Chondrocyte (in vitro differentiated cells): Measurements from ENCODE around the gene L3MBTL4. TPM values are rescaled to one million over a fixed set of nuclear protein-coding genes. Genes with fewer than 3 reads are reported as not detected.

Experiments used
- DNase-seq: peaks from one replicate; pipeline ENCODE4 v3.0.0; 2021; ENCODE audit warnings: mixed read lengths, low spot score
- H3K27ac Mint-ChIP-seq: one replicate; pipeline ENCODE4 v1.8.0; 2021; ENCODE audit warnings: mild to moderate bottlenecking, moderate library complexity, mixed read lengths; ENCODE audit not compliant: unreplicated experiment
- H3K27me3 Mint-ChIP-seq: 2 replicates; pipeline ENCODE4 v1.8.0; 2021; ENCODE audit warnings: low read depth, mixed read lengths
- H3K36me3 Mint-ChIP-seq: 2 replicates; pipeline ENCODE4 v1.8.0; 2021; ENCODE audit warnings: low read depth, mixed read lengths
- H3K4me1 Mint-ChIP-seq: 2 replicates; pipeline ENCODE4 v1.8.0; 2021; ENCODE audit warnings: low read depth, mild to moderate bottlenecking, mixed read lengths
- H3K4me3 Mint-ChIP-seq: one replicate; pipeline ENCODE4 v1.8.0; 2021; ENCODE audit warnings: mild to moderate bottlenecking, moderate library complexity, mixed read lengths; ENCODE audit not compliant: unreplicated experiment
- H3K9me3 Mint-ChIP-seq: 2 replicates; pipeline ENCODE4 v1.8.0; 2021; ENCODE audit warnings: low read depth, mixed read lengths
- CTCF ChIP-seq: fragments of 200-600 bp; sonication (generic); IDR thresholded peaks from 2 replicates; pipeline ENCODE4 v1.5.0; 2021; ENCODE audit warnings: antibody characterized with exemption, mild to moderate bottlenecking, moderate library complexity
- total RNA-seq: library from RNA; stranded (reverse); gene quantifications from 3 replicates; pipeline ENCODE4 v1.2.1, GENCODE V29; 2021

L3MBTL4 gene
- total RNA-seq, 1 donor from 2014 or later: 1.0 TPM

DNA sequence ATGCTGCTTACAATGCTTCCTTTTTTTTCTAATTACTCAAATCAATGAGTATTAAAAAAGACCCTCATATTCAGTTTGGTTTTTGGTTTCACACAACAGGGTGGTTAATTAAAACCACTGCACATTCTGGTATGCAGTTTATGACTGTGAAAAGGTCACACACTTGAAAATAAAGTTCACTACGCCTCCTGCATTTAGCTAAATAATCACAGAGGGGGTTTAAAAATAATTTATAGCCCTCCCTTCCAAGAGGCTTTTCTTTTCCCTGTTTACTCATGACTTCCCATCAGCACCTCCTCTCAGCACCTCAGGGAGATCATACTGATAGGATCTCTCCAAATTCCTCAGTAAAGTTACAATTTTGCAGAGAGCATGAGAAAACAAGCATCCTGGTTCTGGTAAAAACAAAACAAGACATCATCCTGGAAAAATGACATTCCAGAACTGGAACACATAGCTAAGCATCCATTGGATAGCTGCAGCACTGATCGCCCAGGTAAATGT is 389.9 kb downstream of the L3MBTL4 start:
- H3K4me1 Mint-ChIP-seq: peaks cover 9% of the 10 kb centered on the region
- H3K27me3 Mint-ChIP-seq: no peaks in the 10 kb centered on the region
- no peak overlapping the region for H3K4me3 Mint-ChIP-seq
- no peak overlapping the region for H3K27ac Mint-ChIP-seq
- TF ChIP-seq CTCF: no peak
- peaks cover 6% of the 10 kb centered on the region for H3K9me3 Mint-ChIP-seq
- H3K36me3 Mint-ChIP-seq: peaks cover 2% of the 10 kb centered on the region
- no peak for DNase-seq

GRCh38 chr18:6023551-6023950 is 391.2 kb downstream of the L3MBTL4 start:
- H3K36me3 Mint-ChIP-seq: peaks cover 2% of the 10 kb centered on the region
- H3K27ac Mint-ChIP-seq: no peak overlapping the region
- no peak overlapping the region for H3K4me3 Mint-ChIP-seq
- no peak for DNase-seq
- H3K27me3 Mint-ChIP-seq: no peaks in the 10 kb centered on the region
- H3K4me1 Mint-ChIP-seq: peaks cover 7% of the 10 kb centered on the region
- TF ChIP-seq CTCF: no peak
- H3K9me3 Mint-ChIP-seq: peaks cover 6% of the 10 kb centered on the region

DNA sequence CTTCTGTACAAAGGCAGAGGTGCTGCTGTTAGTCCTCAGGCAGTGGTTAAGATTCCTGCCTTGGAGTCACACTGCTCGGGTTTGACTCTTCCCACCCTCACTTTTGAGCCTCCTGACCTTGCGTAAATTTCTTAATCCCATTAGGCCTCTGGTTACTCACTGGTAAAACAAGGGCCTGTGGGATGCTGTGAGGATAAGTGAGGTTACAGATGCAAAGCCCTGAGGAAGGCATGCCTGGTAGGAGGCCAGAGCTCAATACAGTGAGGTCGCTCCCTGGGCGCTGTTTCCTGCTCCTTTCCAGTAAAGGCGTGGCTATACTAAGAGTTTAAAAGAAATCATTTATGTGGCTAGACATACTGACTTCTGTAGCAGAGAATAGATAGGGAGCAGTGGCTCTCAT is 391.9 kb downstream of the L3MBTL4 start:
- no peak overlapping the region for H3K27ac Mint-ChIP-seq
- H3K9me3 Mint-ChIP-seq: peaks cover 3% of the 10 kb centered on the region
- no peaks in the 10 kb centered on the region for H3K27me3 Mint-ChIP-seq
- no peak for TF ChIP-seq CTCF
- no peak overlapping the region for H3K4me3 Mint-ChIP-seq
- DNase-seq: no peak
- peaks cover 7% of the 10 kb centered on the region for H3K4me1 Mint-ChIP-seq
- H3K36me3 Mint-ChIP-seq: no peaks in the 10 kb centered on the region

GRCh38 chr18:6022074-6022444 is 392.7 kb downstream of the L3MBTL4 start:
- no peak for TF ChIP-seq CTCF
- no peak for DNase-seq
- no peak overlapping the region for H3K27ac Mint-ChIP-seq
- H3K4me1 Mint-ChIP-seq: peaks cover 13% of the 10 kb centered on the region
- no peak overlapping the region for H3K4me3 Mint-ChIP-seq
- no peaks in the 10 kb centered on the region for H3K27me3 Mint-ChIP-seq
- H3K36me3 Mint-ChIP-seq: no peaks in the 10 kb centered on the region
- no peaks in the 10 kb centered on the region for H3K9me3 Mint-ChIP-seq

DNA sequence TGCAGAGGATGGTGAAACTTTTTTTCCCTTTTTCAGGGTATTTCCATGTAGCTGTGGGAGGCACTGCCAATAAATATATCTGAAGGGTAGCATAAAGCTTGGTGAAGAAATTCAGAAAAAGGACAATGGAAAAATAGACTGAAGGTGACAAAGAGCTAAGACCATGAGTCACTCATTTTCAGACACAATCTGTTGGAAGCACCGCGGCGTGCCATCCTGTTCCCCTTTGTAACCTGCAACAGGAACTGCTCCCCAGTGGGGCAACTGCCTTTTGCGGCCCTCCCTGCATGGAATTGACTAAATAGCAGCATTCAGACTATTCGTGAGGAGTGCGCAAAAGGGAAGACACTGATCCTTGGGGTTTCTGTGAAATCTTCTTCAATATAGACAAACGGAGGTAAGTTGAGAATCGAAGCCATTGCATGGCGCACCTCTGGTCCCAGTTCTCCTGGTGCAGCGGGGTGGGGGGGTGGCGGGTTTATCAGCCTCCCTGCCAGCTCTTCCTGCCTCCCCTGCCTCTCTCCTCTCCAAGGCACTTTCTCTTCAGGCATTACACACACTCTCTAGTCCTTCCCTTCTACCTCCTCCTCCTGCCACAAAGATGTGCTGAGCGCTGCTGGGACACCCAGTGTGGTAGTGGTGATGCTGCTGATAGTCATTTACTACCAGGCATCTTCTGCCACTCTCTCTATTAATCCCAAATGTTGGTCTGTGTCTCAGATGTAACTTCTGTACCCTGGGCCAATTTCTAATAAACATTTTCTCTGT is 393.2 kb downstream of the L3MBTL4 start:
- DNase-seq: no peak
- no peak for TF ChIP-seq CTCF
- no peaks in the 10 kb centered on the region for H3K27me3 Mint-ChIP-seq
- no peak overlapping the region for H3K27ac Mint-ChIP-seq
- no peak overlapping the region for H3K4me3 Mint-ChIP-seq
- H3K36me3 Mint-ChIP-seq: no peaks in the 10 kb centered on the region
- peaks cover 17% of the 10 kb centered on the region for H3K4me1 Mint-ChIP-seq
- no peaks in the 10 kb centered on the region for H3K9me3 Mint-ChIP-seq
